Endothelial cell of umbilical vein (primary cell): Measurements from ENCODE around the gene CHML.

Experiments used
- EZH2 ChIP-seq: IDR thresholded peaks from 2 replicates; pipeline ENCODE4 v1.6.1; 2012; ENCODE audit warnings: borderline replicate concordance, low read depth, mild to moderate bottlenecking, moderate library complexity, low read length, inconsistent platforms; ENCODE audit not compliant: severe bottlenecking
- FOS ChIP-seq: IDR thresholded peaks from 2 replicates; pipeline ENCODE4 v1.6.1; 2011; ENCODE audit warnings: mild to moderate bottlenecking, low read length, moderate library complexity, borderline replicate concordance; ENCODE audit not compliant: insufficient read depth
- POLR2A ChIP-seq: IDR thresholded peaks from 2 replicates; pipeline ENCODE4 v1.6.1; 2012; ENCODE audit warnings: low read depth, mild to moderate bottlenecking, control low read depth, low read length
- TF ChIP-seq, protein P1 (sequence below), 2 donors: IDR thresholded peaks; 1 replicate in 1 of 2; 2 replicates in 1 of 2; pipeline ENCODE4 v1.5.1; 2011; ENCODE audit warnings: low read length in 2 of 2, mild to moderate bottlenecking in 2 of 2, moderate library complexity in 2 of 2, control low read depth in 1 of 2, inconsistent platforms in 1 of 2, low read depth in 1 of 2; ENCODE audit not compliant: insufficient read depth in 1 of 2; ENCODE audit errors: extremely low read depth in 1 of 2

DNA sequence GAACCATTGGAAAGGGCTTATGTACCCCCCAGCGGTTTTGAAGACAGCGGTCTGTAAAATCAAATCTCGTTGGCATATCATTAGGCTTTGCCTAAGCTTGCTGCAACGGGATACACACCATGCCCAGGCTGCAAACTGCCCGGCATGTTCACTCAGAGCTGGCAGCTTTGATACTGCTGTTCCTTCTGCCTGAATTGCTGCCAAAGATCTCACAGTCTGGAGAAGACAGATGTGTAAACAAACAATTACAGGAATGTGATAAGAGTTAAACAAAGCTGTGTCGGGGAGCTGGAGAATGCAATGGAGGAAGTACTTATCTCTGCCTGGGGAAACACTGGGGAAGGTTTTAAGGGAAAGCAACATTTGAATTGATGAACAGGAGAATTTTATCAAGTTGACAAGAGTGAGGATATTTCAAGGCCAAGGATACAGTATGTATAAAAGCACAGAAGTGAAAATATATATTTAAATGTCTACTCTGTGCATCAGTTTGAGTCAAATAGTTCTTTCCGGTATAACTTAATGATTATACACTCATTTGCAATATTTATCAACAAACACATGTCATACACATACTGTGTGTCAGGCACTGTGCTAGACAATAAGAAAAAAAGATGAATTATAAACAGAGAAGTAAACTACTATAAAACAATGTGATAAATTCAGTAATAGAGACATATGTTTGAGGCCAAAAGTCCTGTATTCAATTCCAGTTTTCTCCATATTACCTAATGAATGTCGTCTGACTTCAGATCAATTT lies 29.9 kb downstream of the CHML start:
- TF ChIP-seq, protein P1, sequence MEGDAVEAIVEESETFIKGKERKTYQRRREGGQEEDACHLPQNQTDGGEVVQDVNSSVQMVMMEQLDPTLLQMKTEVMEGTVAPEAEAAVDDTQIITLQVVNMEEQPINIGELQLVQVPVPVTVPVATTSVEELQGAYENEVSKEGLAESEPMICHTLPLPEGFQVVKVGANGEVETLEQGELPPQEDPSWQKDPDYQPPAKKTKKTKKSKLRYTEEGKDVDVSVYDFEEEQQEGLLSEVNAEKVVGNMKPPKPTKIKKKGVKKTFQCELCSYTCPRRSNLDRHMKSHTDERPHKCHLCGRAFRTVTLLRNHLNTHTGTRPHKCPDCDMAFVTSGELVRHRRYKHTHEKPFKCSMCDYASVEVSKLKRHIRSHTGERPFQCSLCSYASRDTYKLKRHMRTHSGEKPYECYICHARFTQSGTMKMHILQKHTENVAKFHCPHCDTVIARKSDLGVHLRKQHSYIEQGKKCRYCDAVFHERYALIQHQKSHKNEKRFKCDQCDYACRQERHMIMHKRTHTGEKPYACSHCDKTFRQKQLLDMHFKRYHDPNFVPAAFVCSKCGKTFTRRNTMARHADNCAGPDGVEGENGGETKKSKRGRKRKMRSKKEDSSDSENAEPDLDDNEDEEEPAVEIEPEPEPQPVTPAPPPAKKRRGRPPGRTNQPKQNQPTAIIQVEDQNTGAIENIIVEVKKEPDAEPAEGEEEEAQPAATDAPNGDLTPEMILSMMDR (IDR thresholded peaks at IDR 0.05; ENCODE audit: extremely low read depth in 1 of 2, insufficient read depth in 1 of 2, low read depth in 1 of 2, low read length in 2 of 2): no peak
- no peak for TF ChIP-seq FOS
- TF ChIP-seq POLR2A: no peak
- no peak for TF ChIP-seq EZH2
